Effector memory CD8-positive, alpha-beta T cell (primary cell): Measurements from ENCODE around the gene PCSK5.

Experiments used
- ATAC-seq: fragments of 150-1000 bp; cut with Tn5 transposase; replicated peaks from 2 replicates; pipeline ENCODE4 v1.10.0; 2021; ENCODE audit warnings: mild to moderate bottlenecking, moderate library complexity
- DNase-seq, 3 experiments: peaks; one replicate each; pipeline ENCODE4 v3.0.0; 2021
- H3K27ac Mint-ChIP-seq, 2 donors: one replicate each; pipeline ENCODE4 v1.8.0; 2022; ENCODE audit warnings: mild to moderate bottlenecking in 2 of 2, mixed read lengths in 2 of 2, moderate library complexity in 2 of 2
- H3K27me3 Mint-ChIP-seq, 2 donors: one replicate each; pipeline ENCODE4 v1.8.0; 2022; ENCODE audit warnings: mixed read lengths in 2 of 2
- H3K36me3 Mint-ChIP-seq: one replicate; pipeline ENCODE4 v1.8.0; 2022; ENCODE audit warnings: mild to moderate bottlenecking, moderate library complexity, mixed read lengths; ENCODE audit not compliant: insufficient read depth
- H3K4me1 Mint-ChIP-seq, 2 donors: one replicate each; pipeline ENCODE4 v1.8.0; 2022; ENCODE audit warnings: low read depth in 2 of 2, mixed read lengths in 2 of 2
- H3K4me3 Mint-ChIP-seq, 2 donors: one replicate each; pipeline ENCODE4 v1.8.0; 2022; ENCODE audit warnings: mild to moderate bottlenecking in 2 of 2, mixed read lengths in 2 of 2, moderate library complexity in 2 of 2
- H3K9me3 Mint-ChIP-seq, 2 donors: one replicate each; pipeline ENCODE4 v1.8.0; 2022; ENCODE audit warnings: mixed read lengths in 2 of 2

The PCSK5 gene

DNA sequence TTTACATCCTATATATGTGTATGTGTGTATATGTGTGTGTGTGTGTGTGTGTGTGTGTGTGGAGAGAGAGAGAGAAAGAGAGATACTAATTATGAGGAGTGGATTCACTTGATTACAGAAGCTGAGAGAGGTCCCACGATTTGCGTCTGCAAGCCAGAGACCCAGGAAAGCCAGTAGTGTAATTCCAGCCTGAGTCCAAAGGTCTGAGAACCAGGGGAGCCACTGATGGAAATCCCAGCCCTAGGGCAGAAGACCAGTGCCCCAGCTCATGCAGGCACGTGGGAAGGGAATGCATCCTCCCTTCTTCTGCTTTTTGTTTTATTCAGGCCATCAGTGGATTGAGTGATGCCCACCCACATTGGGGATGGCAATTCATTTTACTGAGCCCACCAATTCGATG, 74.8 kb downstream of the PCSK5 start:
- Mint-ChIP-seq H3K27ac (no peak overlapping the region), H3K4me1 (peaks cover 0 to 6% of the 10 kb centered on the region in 2 donors), H3K9me3 (no peaks in the 10 kb centered on the region), H3K36me3 (no peaks in the 10 kb centered on the region), H3K27me3 (no peaks in the 10 kb centered on the region), H3K4me3 (no peak overlapping the region)
- no peak for DNase-seq
- ATAC-seq: no peak

DNA sequence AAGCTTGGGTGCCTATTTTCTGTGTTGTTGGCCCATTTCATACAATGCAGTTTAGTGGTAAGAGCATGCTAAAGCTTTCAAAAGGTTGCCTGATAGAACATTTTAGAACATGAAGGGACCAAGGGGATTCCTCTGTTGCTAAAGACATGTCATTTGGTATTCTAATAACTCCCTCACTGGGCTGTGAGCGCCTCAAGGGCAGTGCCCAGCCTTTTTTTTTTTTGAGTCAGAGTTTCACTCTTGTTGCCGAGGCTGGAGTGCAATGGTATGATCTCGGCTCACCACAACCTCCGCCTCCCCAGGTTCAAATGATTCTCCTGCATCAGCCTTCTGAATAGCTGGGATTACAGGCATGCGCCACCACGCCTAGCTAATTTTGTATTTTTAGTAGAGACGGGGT, 77.1 kb downstream of the PCSK5 start:
- Mint-ChIP-seq H3K4me1 (no peaks in the 10 kb centered on the region), H3K9me3 (peaks cover 0 to 2% of the 10 kb centered on the region in 2 donors), H3K4me3 (no peak overlapping the region), H3K27ac (no peak overlapping the region), H3K36me3 (no peaks in the 10 kb centered on the region), H3K27me3 (no peaks in the 10 kb centered on the region)
- ATAC-seq (no peak), DNase-seq (no peak)

DNA sequence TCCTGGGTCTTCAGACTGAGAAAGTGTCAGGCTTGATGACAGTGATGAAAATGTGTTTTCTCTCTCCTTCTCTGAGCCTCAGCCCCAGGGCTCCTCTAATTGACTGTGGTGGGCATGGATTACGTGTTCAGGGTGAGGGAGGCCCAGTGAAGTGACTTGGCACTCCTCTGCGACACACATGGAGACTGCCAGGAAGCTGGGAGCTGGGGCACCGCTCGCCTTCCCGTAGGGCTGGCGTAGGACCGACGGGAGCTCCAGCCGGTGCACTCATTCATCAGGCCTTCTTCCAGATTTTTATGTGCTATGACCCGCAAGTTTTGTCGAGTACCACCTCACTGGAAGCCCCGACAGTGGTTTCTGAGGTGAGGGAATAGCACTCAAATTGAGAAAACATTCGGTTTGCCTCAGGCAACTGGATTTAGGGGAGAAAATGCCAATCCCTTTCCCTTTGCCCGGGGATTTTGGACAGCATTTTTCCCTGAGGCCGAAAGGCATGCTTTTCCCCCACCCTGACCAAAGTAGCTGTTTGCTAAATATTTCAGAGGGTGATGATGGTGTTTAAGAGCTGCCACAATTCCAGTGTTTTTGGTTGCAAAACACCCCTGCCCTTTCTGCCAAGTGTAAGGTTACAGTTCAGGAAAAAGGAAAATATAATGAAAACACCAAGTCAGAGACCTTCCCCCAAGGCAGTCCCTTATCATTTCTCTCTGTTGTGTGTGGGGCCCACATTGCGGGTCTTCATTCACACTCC, 83.7 kb downstream of the PCSK5 start:
- no peak overlapping the region for H3K4me3 Mint-ChIP-seq
- H3K36me3 Mint-ChIP-seq: no peaks in the 10 kb centered on the region
- ATAC-seq (no peak), DNase-seq (no peak)
- no peaks in the 10 kb centered on the region for H3K27me3 Mint-ChIP-seq
- peaks cover 0 to 2% of the 10 kb centered on the region in 2 donors for H3K9me3 Mint-ChIP-seq
- H3K27ac Mint-ChIP-seq: no peak overlapping the region
- H3K4me1 Mint-ChIP-seq: peaks cover 0 to 1% of the 10 kb centered on the region in 2 donors

- Mint-ChIP-seq H3K4me3 (no peak overlapping the region), H3K36me3 (no peaks in the 10 kb centered on the region), H3K9me3 (peaks cover 0 to 2% of the 10 kb centered on the region in 2 donors), H3K27ac (no peak overlapping the region), H3K27me3 (no peaks in the 10 kb centered on the region), H3K4me1 (peaks cover 0 to 1% of the 10 kb centered on the region in 2 donors)
- ATAC-seq: no peak
- DNase-seq: no peak
These were observed 84.6 kb downstream of the PCSK5 start for GRCh38 chr9:75975071-75975470.

GRCh38 chr9:75976549-75976948, 86.1 kb downstream of the PCSK5 start:
- H3K4me3 Mint-ChIP-seq: no peak overlapping the region
- H3K36me3 Mint-ChIP-seq: no peaks in the 10 kb centered on the region
- H3K9me3 Mint-ChIP-seq: peaks cover 0 to 2% of the 10 kb centered on the region in 2 donors
- no peaks in the 10 kb centered on the region for H3K27me3 Mint-ChIP-seq
- H3K27ac Mint-ChIP-seq: no peak overlapping the region
- no peak for ATAC-seq
- peaks cover 0 to 1% of the 10 kb centered on the region in 2 donors for H3K4me1 Mint-ChIP-seq
- no peak for DNase-seq

- no peak overlapping the region for H3K27ac Mint-ChIP-seq
- no peak for DNase-seq
- H3K4me1 Mint-ChIP-seq: peaks cover 0 to 1% of the 10 kb centered on the region in 2 donors
- ATAC-seq: no peak
- no peaks in the 10 kb centered on the region for H3K27me3 Mint-ChIP-seq
- no peaks in the 10 kb centered on the region for H3K9me3 Mint-ChIP-seq
- no peaks in the 10 kb centered on the region for H3K36me3 Mint-ChIP-seq
- H3K4me3 Mint-ChIP-seq: no peak overlapping the region
These were observed 88.9 kb downstream of the PCSK5 start for GRCh38 chr9:75979362-75979761.

GRCh38 chr9:75983319-75984045, 93.0 kb downstream of the PCSK5 start:
- Mint-ChIP-seq H3K9me3 (no peaks in the 10 kb centered on the region), H3K27me3 (no peaks in the 10 kb centered on the region), H3K4me3 (no peak overlapping the region), H3K4me1 (no peaks in the 10 kb centered on the region), H3K27ac (no peak overlapping the region), H3K36me3 (no peaks in the 10 kb centered on the region)
- ATAC-seq: no peak
- no peak for DNase-seq

GRCh38 chr9:75985515-75985914, 95.0 kb downstream of the PCSK5 start:
- Mint-ChIP-seq H3K9me3 (no peaks in the 10 kb centered on the region), H3K27me3 (no peaks in the 10 kb centered on the region), H3K4me1 (no peaks in the 10 kb centered on the region), H3K4me3 (no peak overlapping the region), H3K27ac (no peak overlapping the region), H3K36me3 (no peaks in the 10 kb centered on the region)
- DNase-seq: no peak
- no peak for ATAC-seq

DNA sequence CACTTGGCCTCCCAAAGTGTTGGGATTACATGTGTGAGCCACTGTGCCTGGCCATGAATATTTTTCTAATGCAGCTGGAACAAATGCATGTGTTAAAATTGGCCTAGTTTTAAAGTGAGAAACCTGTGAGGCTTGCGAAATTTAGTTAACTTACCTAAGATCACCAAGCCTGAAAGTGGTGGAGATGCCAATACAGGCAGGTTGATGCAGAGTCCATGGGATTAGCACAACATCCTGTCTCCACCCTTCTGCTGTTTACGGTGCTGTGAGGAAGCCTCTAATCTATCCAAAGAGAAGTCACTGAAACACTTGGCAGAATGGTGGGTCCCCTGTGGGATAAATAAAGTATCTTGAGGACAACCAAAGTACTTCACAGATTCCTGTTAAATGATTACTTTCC, 98.2 kb downstream of the PCSK5 start:
- H3K4me3 Mint-ChIP-seq: no peak overlapping the region
- no peak overlapping the region for H3K27ac Mint-ChIP-seq
- DNase-seq (no peak), ATAC-seq (no peak)
- H3K36me3 Mint-ChIP-seq: no peaks in the 10 kb centered on the region
- no peaks in the 10 kb centered on the region for H3K4me1 Mint-ChIP-seq
- H3K27me3 Mint-ChIP-seq: no peaks in the 10 kb centered on the region
- H3K9me3 Mint-ChIP-seq: no peaks in the 10 kb centered on the region

DNA sequence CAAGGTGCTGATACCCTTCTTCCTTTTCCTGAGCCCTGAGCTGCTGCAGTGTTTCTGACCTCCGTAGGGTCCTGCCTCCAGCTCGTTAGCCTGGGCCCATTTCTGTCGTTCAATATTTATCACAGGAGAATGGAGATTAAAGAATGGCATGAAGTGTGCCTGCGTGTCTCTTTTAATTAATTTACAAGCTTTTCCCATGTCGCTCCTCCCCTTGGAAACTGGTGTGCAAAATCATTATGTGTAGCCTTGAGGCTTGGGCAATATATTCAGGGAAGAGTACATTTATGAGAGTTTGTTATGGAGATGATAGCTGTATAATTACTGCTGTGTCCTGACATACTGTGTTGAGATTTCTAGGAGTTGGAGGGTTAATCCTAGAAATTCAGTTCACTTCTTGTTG, 99.7 kb downstream of the PCSK5 start:
- Mint-ChIP-seq H3K4me1 (no peaks in the 10 kb centered on the region), H3K27ac (no peak overlapping the region)

DNA sequence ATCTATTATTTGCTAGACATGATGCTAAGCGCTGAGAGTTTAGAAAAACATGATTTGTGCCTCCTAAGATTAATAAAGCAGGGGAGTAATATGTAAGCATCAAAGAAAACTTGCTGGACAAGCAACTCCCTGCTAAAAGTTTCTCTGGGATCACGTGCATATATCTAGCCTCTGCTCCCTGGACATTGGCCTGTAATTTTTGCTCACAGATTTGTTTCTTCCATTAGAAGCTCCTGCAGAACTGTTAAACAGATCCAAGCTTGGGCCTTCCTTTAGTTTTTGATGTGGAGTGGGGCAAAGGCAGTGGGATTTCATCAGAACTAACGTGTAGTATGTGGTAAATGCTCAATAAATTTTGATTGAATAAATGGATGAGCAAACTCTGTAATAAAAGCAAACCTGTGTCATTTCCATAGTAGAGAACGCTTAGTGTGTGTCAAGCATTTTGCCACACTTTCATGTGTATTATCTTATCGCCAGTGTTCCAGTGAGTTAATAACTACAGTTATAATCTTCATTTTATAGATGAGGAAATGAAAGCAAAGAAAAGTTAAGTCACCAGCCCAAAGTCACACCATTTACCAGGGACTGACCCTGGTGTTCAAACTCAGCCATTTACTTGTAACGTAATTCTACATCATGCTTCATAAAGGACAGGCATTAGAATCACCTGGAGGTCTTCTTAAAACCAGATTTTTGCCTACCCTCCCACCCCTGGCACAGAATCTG, 100.3 kb downstream of the PCSK5 start:
- peaks cover 0 to 8% of the 10 kb centered on the region in 2 donors for H3K9me3 Mint-ChIP-seq
- H3K27ac Mint-ChIP-seq: no peak overlapping the region
- ATAC-seq: no peak
- H3K27me3 Mint-ChIP-seq: no peaks in the 10 kb centered on the region
- DNase-seq: no peak
- H3K36me3 Mint-ChIP-seq: no peaks in the 10 kb centered on the region
- no peaks in the 10 kb centered on the region for H3K4me1 Mint-ChIP-seq
- H3K4me3 Mint-ChIP-seq: no peak overlapping the region

More for the DNA sequence above, 99.7 kb downstream of the PCSK5 start:
- no peak for ATAC-seq
- H3K36me3 Mint-ChIP-seq: no peaks in the 10 kb centered on the region
- H3K27me3 Mint-ChIP-seq: no peaks in the 10 kb centered on the region
- peaks cover 0 to 7% of the 10 kb centered on the region in 2 donors for H3K9me3 Mint-ChIP-seq
- H3K4me3 Mint-ChIP-seq: no peak overlapping the region
- DNase-seq: no peak

GRCh38 chr9:75992482-75993206, 102.2 kb downstream of the PCSK5 start:
- ATAC-seq (no peak), DNase-seq (no peak)
- Mint-ChIP-seq H3K27me3 (no peaks in the 10 kb centered on the region), H3K9me3 (peaks cover 0 to 8% of the 10 kb centered on the region in 2 donors), H3K4me3 (no peak overlapping the region), H3K4me1 (no peaks in the 10 kb centered on the region), H3K27ac (no peak overlapping the region), H3K36me3 (no peaks in the 10 kb centered on the region)

DNA sequence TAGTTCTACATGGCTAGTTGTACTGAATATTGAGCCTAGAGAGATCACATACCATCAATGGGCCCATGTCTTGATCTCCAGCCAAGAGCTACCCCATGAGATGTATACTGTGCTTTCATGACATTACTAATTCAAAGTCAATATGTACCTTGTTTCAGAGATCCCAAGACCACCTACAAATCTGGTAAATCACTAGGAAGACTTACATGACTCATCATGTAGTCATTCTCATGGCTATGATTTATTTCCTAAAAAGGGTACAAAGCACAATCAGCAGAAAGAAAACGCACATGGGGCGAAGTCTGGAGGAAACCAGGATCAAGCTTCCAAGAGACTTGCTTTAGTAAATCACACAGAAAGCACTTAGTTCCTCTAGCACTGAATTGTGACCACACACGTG, 103.0 kb downstream of the PCSK5 start:
- no peaks in the 10 kb centered on the region for H3K27me3 Mint-ChIP-seq
- H3K9me3 Mint-ChIP-seq: peaks cover 0 to 8% of the 10 kb centered on the region in 2 donors
- no peak for ATAC-seq
- no peak overlapping the region for H3K4me3 Mint-ChIP-seq
- no peak for DNase-seq
- no peak overlapping the region for H3K27ac Mint-ChIP-seq
- no peaks in the 10 kb centered on the region for H3K4me1 Mint-ChIP-seq
- no peaks in the 10 kb centered on the region for H3K36me3 Mint-ChIP-seq
